Measurements from ENCODE around the gene XPOT. TPM values are rescaled to one million over a fixed set of nuclear protein-coding genes. Genes with fewer than 3 reads are reported as not detected.

The XPOT gene
- total RNA-seq, 1 experiment from 2014 or later = 62.0 TPM

DNA sequence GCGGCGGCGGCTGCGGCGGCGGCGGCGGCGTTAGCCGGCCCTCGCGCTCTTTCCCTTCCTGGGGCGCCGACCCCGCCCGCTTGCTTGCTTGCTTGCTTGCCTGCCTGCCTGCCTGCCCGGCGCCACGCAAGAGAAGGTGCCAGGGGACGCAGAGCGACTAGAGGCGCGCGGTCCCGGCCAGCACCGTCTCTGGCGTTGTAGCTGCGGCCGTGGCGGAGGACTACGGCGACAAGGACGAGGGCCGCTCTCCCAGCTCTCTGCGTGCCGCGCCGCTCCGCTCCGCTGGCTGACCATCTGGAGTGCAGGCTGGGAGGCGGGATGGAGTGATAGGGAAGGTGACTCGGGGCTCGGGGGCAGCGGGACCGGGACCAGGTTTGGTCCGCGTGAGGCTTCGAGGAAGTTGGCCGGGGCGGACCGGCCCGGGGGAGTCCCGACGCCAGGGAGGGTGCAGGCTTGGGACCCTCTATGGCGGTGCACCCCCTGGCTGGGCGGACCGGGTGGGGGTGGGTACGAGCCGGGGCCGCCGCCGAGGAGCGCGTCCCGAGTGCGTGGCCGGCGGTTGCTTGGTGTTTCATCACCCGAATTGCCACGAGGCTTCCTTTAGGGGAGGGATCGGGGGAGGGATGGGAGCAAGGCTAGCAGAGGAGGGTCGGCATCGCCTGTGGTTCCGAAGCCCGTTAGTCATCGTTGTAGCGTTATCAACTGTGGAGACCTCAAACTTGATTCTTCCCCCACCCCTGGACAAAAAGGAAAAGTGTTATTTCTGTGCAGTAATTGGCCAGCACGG lies 471 bp downstream of the XPOT start:
- no peaks in the 10 kb centered on the region for H3K9me3 ChIP-seq (ENCODE audit: low read length)
- ATAC-seq (peak; percentile 50), DNase-seq (peak; percentile 70)
- no peaks in the 10 kb centered on the region for H3K27me3 ChIP-seq (ENCODE audit: low read length)
- peak overlapping the region; percentile 88 for H3K4me2 ChIP-seq (ENCODE audit: low read length)
- intact Hi-C loops (cut with micrococcal nuclease) = no loop called here
- peaks cover 2% of the 10 kb centered on the region; the same call in 1 of the 2 replicates for H3K36me3 ChIP-seq (ENCODE audit: low read depth, low read length)
- ChIA-PET CTCF (no interaction called here), POLR2A (ENCODE audit: unreplicated experiment) (interaction anchor here (0.6 to 0.7 kb wide), 2 partner anchors 111 to 1336 kb away, joined by 3 to 6 read pairs; no protein-coding TSS in a partner anchor)
- peak overlapping the region; percentile 97 for H2AFZ ChIP-seq (ENCODE audit: low read length)
- no peaks in the 10 kb centered on the region for H3K9me2 ChIP-seq (replicated peaks; ENCODE audit: low read length)
- H3F3A ChIP-seq (ENCODE audit: low read length, unreplicated experiment) = no peaks in the 10 kb centered on the region
- H3K9ac ChIP-seq (ENCODE audit: low read length) = peak overlapping the region; percentile 100
- H3K27ac ChIP-seq (ENCODE audit: low read length) = peak overlapping the region; percentile 96
- peaks cover 20% of the 10 kb centered on the region; the same call in 1 of the 2 replicates for H3K4me1 ChIP-seq (ENCODE audit: insufficient read depth, low read length)
- BruUV-seq (replicated peaks) = no TSS peak
- no peaks in the 10 kb centered on the region for H4K20me1 ChIP-seq (ENCODE audit: low read length)
- H3K79me2 ChIP-seq (ENCODE audit: low read length) = peaks cover 52% of the 10 kb centered on the region
- H3K4me3 ChIP-seq (ENCODE audit: low read length) = peak overlapping the region; percentile 98
- TF ChIP-seq EZH2 (IDR thresholded peaks at IDR 0.05; ENCODE audit: low read length, unreplicated experiment) (no peak), EZH2phosphoT487 (IDR thresholded peaks at IDR 0.05; ENCODE audit: borderline replicate concordance, low read length) (no peak)
- TF ChIP-seq, protein P1, sequence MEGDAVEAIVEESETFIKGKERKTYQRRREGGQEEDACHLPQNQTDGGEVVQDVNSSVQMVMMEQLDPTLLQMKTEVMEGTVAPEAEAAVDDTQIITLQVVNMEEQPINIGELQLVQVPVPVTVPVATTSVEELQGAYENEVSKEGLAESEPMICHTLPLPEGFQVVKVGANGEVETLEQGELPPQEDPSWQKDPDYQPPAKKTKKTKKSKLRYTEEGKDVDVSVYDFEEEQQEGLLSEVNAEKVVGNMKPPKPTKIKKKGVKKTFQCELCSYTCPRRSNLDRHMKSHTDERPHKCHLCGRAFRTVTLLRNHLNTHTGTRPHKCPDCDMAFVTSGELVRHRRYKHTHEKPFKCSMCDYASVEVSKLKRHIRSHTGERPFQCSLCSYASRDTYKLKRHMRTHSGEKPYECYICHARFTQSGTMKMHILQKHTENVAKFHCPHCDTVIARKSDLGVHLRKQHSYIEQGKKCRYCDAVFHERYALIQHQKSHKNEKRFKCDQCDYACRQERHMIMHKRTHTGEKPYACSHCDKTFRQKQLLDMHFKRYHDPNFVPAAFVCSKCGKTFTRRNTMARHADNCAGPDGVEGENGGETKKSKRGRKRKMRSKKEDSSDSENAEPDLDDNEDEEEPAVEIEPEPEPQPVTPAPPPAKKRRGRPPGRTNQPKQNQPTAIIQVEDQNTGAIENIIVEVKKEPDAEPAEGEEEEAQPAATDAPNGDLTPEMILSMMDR (conservative IDR thresholded peaks at IDR 0.05; ENCODE audit: low read depth, low read length) = no peak

DNA sequence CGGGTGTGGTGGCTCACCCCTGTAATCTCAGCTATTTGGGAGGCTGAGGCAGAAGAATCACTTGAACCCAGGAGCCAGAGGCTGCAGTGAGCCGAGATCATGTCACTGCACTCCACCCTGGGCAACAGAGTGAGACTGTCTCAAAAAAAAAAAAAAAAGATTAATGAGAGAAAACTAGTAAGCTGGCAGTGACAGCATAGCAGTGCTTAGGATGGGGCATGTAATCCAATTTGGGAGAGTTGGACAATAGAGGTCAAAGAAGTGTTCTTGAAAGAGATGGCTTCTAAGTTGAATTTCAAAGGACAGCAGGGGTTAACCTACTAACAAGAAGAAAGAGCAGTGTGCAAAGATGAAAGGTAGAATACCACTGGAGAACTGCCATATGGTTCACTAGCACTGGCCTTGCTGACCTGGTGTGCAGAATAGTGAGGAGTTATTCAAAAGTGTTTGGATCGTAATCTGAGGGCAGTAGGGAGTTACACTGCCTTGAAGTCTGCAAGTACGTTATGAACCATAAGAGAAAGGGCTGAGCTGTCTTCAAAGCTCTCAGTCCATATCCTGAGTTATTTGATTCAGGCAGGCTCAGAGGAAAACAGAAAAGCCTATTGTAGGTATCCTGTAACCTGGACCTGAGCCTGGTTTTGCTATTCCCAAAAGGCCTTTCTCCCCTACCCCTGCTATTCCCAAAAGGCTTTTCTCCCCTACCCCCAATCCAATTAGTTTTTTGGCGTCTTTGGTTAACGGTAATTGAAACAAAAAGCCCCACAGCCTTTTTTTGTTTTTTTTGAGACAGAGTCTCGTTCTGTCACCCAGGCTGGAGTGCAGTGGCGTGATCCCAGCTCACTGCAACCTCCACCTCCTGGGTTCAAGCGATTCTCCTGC lies 3.4 kb downstream of the XPOT start:
- Histone ChIP-seq H3K9me3 (ENCODE audit: low read length) (no peaks in the 10 kb centered on the region), H3K27ac (ENCODE audit: low read length) (no peak overlapping the region), H3F3A (ENCODE audit: low read length, unreplicated experiment) (no peaks in the 10 kb centered on the region), H3K9ac (ENCODE audit: low read length) (no peak overlapping the region), H4K20me1 (ENCODE audit: low read length) (no peaks in the 10 kb centered on the region), H3K27me3 (ENCODE audit: low read length) (no peaks in the 10 kb centered on the region), H3K36me3 (ENCODE audit: low read depth, low read length) (peaks cover 24% of the 10 kb centered on the region; the same call in 1 of the 2 replicates), H2AFZ (ENCODE audit: low read length) (no peak overlapping the region), H3K4me2 (ENCODE audit: low read length) (no peak overlapping the region), H3K4me1 (ENCODE audit: insufficient read depth, low read length) (peaks cover 20% of the 10 kb centered on the region; the same call in 1 of the 2 replicates), H3K79me2 (ENCODE audit: low read length) (peaks cover 72% of the 10 kb centered on the region), H3K4me3 (ENCODE audit: low read length) (no peak overlapping the region), H3K9me2 (replicated peaks; ENCODE audit: low read length) (no peaks in the 10 kb centered on the region)
- TF ChIP-seq, protein P1 (conservative IDR thresholded peaks at IDR 0.05; ENCODE audit: low read depth, low read length) = no peak
- no peak for TF ChIP-seq EZH2phosphoT487 (IDR thresholded peaks at IDR 0.05; ENCODE audit: borderline replicate concordance, low read length)
- TF ChIP-seq EZH2 (IDR thresholded peaks at IDR 0.05; ENCODE audit: low read length, unreplicated experiment) = no peak
- intact Hi-C loops (cut with micrococcal nuclease) = no loop called here
- ChIA-PET POLR2A (ENCODE audit: unreplicated experiment) (interaction anchor here (0.6 kb wide), 1 partner anchor 487 kb away, joined by 3 read pairs; no protein-coding TSS in a partner anchor), CTCF (no interaction called here)
- DNase-seq (no peak), ATAC-seq (no peak)
- BruUV-seq (replicated peaks) = no TSS peak

Data from PC-3 (cell line).